Keratinocyte (primary cell): ENCODE results near the gene SINHCAF.

Source experiments
- EZH2 ChIP-seq: IDR thresholded peaks from one replicate; pipeline ENCODE4 v1.6.1; 2012; ENCODE audit warnings: inconsistent platforms, mild to moderate bottlenecking, low read length, moderate library complexity
- TF ChIP-seq, protein P1 (sequence below), 3 experiments: IDR thresholded peaks in 1 of 3; conservative IDR thresholded peaks in 1 of 3; optimal IDR thresholded peaks in 1 of 3; 2 replicates in 2 of 3; 3 replicates in 1 of 3; pipeline versions ENCODE3 to v1.5.1; 2011; ENCODE audit warnings: low read length in 3 of 3, mild to moderate bottlenecking in 3 of 3, moderate library complexity in 2 of 3, control low read depth in 1 of 3, inconsistent platforms in 1 of 3; ENCODE audit not compliant: insufficient read depth in 2 of 3; ENCODE audit errors: extremely low read depth in 1 of 3

DNA sequence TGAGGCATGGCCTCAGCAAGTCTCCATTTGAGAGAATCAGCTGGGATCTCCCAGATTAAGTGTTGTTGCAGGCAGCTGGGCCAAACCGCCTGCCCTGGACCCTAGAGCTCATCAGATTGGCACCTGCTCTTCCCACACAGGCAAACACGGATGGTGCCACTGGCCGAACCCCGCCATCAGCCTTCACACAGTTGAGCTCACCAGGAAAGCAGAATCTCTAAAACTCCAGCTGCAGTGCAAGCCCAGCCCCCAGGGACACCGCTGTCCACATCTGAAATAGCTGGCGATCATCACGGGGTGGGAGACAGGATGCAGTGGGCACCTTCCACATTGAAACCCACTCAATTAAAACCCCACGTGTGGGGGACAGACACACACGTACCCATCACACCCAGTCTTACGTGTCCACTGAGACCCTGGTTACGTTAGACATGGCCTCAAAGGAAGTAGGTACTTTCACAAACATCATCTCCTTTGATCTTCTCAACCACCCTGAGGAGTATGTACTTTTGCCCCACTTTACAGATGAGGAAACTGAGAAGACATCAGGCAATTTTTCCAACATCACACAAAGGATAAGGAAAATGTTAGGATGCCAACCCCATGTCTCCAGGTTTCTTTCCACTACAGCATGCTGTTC, 88.8 kb downstream of the SINHCAF start:
- no peak for TF ChIP-seq EZH2
- TF ChIP-seq, protein P1, sequence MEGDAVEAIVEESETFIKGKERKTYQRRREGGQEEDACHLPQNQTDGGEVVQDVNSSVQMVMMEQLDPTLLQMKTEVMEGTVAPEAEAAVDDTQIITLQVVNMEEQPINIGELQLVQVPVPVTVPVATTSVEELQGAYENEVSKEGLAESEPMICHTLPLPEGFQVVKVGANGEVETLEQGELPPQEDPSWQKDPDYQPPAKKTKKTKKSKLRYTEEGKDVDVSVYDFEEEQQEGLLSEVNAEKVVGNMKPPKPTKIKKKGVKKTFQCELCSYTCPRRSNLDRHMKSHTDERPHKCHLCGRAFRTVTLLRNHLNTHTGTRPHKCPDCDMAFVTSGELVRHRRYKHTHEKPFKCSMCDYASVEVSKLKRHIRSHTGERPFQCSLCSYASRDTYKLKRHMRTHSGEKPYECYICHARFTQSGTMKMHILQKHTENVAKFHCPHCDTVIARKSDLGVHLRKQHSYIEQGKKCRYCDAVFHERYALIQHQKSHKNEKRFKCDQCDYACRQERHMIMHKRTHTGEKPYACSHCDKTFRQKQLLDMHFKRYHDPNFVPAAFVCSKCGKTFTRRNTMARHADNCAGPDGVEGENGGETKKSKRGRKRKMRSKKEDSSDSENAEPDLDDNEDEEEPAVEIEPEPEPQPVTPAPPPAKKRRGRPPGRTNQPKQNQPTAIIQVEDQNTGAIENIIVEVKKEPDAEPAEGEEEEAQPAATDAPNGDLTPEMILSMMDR (optimal IDR thresholded peaks at IDR 0.05 in 1 of 3, IDR thresholded peaks at IDR 0.05 in 1 of 3, conservative IDR thresholded peaks at IDR 0.05 in 1 of 3; ENCODE audit: extremely low read depth in 1 of 3, insufficient read depth in 2 of 3, low read length in 3 of 3): no peak
